SK-N-MC (cell line): ENCODE measurements around the gene ASPDH.

Source experiments
- EZH2 ChIP-seq: fragments of 200-600 bp; sonication (generic); IDR thresholded peaks from one replicate; pipeline ENCODE4 v1.6.1; 2017; ENCODE audit warnings: antibody characterized with exemption
- POLR2AphosphoS5 ChIP-seq: IDR thresholded peaks from 2 replicates; pipeline ENCODE4 v1.6.1; 2012; ENCODE audit warnings: mild to moderate bottlenecking, low read depth, low read length, borderline replicate concordance

GRCh38 chr19:50464348-50464747 lies 49.4 kb downstream of the ASPDH start:
- TF ChIP-seq POLR2AphosphoS5 (no peak), EZH2 (no peak)
